ENCODE data around the gene AGER.

AGER gene

DNA sequence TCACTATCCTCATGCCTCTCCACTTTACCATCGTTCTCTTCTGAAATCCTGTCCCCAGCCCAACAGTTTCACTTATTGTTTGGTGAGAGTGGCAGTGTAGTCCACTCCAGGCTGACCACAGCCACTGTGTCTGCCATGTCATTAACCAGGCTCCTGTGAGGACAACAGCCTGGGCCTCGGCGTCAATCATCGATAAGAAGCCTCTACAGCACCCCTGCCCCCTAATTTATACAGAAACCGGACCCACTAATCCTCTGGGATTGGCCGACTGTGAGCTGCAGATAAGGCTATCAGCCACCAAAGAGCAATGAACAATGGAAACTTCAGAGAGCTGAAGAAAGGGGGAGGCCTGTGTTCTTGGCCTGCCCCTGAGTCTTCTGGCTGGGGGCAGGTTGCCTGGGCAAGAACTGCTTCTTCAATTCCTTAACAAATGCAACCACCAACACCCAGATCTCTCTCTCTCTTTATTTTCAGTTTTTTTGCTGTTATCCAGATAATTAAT lies 16.2 kb downstream of the AGER start:
- DNase-seq: no peak

GRCh38 chr6:32167154-32167760 lies 16.8 kb downstream of the AGER start:
- no peak for DNase-seq

DNA sequence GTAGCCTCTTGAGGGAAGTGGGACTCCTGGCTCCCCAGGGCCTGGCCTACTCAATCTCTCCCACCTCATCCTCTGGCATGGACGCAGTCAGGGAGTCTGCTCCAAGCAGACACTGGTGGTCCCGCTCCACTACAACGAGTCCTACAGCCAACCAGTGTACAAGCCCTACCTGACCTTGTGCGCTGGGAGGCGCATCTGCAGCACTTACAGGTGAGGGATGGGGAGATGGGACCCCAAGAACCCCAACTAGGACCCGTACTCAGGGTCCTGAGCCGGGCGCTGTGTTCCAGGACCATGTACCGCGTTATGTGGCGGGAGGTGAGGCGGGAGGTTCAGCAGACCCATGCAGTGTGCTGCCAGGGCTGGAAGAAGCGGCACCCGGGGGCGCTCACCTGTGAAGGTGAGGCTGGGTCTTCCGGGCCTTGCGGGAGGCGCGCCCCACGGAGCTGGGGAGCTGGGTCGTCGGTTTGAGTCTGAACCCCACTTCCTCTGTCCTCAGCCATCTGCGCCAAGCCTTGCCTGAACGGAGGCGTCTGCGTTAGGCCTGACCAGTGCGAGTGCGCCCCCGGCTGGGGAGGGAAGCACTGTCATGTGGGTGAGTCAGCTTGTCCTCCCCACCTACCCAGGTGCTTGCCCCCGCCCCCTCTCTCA lies 17.5 kb downstream of the AGER start:
- DNase-seq: no peak

GRCh38 chr6:32164295-32164694 lies 19.8 kb downstream of the AGER start, which contains the start of gene EGFL8:
Gene EGFL8, plus strand, starts transcription at chr6:32164595. Its CDS starts 1,571 bp downstream, at chr6:32166166.
- no peak for DNase-seq

GRCh38 chr6:32163559-32164258 lies 20.3 kb downstream of the AGER start:
- DNase-seq: no peak

DNA sequence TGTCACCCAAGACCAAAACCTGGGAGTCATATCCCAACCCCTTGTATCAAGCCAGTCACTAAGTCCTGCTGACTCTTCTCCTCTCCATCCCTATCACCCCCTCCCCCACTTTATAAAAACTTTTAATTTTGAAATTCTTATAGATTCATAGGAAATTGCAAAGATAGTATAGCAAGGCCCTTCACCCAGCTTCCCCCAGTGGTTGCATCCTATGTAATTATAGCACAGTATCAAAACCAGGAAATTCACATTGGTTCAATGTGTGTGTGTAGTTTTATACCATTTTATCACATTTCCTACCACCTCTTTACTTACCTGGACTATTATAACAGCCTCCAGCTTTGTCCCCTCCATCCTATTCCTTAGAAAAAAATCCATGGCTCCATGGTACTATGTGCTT lies 26.0 kb downstream of the AGER start:
- no peak for DNase-seq

- DNase-seq: no peak
Observed at GRCh38 chr6:32156891-32157290, 27.2 kb downstream of the AGER start.

DNA sequence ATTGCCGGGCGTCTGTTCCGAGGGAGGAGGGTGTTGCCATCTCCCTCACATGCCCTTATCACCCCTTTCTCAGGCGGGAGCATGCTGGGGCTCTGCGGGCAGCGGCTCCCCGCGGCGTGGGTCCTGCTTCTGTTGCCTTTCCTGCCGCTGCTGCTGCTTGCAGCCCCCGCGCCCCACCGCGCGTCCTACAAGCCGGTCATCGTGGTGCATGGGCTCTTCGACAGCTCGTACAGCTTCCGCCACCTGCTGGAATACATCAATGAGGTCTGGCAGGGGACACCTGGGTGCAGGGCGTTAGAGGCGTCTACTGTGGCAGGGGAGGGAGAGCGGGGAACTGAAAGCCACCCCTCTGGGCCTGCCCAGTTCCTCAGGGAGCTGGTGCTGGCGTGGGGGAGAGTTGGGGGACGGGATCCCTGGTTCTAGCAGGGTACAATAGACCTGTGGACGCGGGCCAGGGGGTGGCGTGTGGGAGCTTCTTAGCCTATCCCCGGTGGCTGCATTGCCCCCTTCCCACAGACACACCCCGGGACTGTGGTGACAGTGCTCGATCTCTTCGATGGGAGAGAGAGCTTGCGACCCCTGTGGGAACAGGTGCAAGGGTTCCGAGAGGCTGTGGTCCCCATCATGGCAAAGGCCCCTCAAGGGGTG lies 29.4 kb downstream of the AGER start:
- peak; percentile 63 for DNase-seq

GRCh38 chr6:32153564-32154513 lies 30.2 kb downstream of the AGER start, which contains the start of gene PPT2:
Gene PPT2, plus strand, starts transcription at chr6:32154141. Its CDS starts 454 bp downstream, at chr6:32154595.
- peak; percentile 70 for DNase-seq

GRCh38 chr6:32152769-32153563 lies 31.1 kb downstream of the AGER start:
- no peak for DNase-seq

DNA sequence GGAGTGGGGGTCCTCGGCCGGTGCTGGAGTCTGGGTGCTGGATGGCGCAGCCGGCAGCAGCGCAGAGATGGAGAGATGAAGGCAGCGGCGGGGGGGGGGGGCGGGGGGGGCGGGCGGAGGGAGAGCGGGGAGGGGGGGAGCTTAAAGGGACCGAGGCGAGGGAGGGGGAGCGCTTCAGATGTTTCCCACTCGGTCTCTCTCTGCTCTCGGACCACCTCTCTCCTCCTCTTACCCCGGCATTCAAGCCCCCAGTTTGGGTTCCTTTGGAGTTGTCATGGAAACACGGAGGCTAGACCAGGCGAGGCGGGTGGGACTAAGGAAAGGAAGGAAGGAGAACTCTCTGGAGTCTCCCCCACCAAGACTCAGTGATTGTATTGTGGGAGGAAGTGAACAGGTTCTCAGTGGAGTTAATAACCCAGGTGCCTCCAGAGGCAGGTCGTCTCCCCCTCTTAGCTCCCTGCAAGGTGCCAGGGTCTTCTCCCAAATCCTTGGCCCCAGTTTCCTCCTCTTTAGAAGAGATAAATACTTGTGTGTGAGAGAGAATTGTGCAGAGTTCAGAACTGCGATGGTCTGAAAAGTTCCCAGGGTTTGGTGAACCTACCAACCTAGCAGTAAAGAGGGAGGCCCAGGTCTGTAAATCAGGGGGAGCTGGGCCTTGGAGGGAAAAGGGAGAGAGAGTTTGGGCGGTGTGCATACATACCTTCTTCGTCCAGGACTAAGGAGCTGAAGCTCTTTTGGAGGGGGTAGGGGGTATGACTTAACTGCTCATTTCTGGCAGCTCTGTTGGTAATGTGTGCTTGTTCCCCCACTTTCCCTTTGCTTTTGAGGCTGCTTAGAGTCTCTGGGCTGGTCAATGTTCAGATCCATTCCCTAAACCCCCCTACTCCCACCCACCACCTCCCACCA lies 31.9 kb downstream of the AGER start, which contains the start of gene PRRT1:
PRRT1 (minus strand) TSS at position 77 of the 906 bp plus-strand sequence. CDS start 112 bp downstream, outside the sequence.
- no peak for DNase-seq

DNA sequence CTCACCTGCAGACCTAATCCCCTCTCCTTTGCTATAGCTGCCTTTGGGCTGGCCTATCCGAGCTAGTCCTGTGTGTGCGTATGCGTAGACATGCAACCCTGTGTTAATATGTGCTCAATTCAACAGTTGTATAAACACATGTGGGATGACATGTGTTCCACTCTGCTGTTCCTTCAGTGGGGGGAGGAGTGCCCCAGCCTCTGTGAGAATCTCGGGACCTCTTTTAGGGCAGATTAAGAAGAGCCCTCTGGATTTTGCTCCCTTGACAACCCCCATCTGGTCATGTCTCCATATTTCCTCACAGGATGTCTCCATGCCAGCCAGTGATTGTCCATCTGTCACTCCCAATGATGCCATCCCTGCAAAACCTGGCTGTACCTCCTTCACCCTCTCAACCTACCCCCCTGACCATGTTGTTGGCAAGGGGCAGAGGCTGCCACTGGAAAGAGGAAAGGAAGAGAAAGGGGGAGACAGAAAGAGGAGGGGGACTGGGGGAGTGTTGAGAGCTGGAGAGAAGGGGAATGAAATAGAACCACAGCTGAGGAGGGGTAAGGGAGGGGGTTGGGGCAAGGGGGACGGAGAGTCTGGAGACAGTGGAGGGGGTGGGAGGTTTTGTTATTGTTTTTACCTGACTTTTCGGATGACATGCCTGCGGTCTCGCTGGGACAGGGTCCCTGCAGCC lies 32.7 kb downstream of the AGER start:
- DNase-seq: no peak

- DNase-seq: no peak
Observed at GRCh38 chr6:32149932-32150870, 33.9 kb downstream of the AGER start.

GRCh38 chr6:32149092-32149755 lies 34.8 kb downstream of the AGER start:
- no peak for DNase-seq

GRCh38 chr6:32148289-32149091 lies 35.6 kb downstream of the AGER start:
- DNase-seq: peak; percentile 61

GRCh38 chr6:32147401-32148132 lies 36.5 kb downstream of the AGER start:
- DNase-seq: no peak

Data from central memory CD4-positive, alpha-beta T cell (primary cell).